NCI-H2029 treated with DMSO at 0.1 percent for 48 hours (cell line): ENCODE data around the gene BPGM.
"Not testable (repeated sequence)": the region's sequence is repeated elsewhere in the genome, so short reads cannot be mapped to it uniquely, and the experiment has no call there.

Experiments
- DNase-seq: peaks from one replicate; lab custom pipeline; 2025; lab: John Stamatoyannopoulos, UW

The BPGM gene

GRCh38 chr7:134665045-134665444, 18.4 kb downstream of the BPGM start:
- not testable (repeated sequence) for DNase-seq

- DNase-seq: no peak
These were observed 21.2 kb downstream of the BPGM start for GRCh38 chr7:134667899-134668298.

- no peak for DNase-seq
These were observed 22.7 kb downstream of the BPGM start for GRCh38 chr7:134669388-134669787.

- peak; percentile 54 for DNase-seq
These were observed 23.3 kb downstream of the BPGM start for GRCh38 chr7:134669845-134670373.

- DNase-seq: no peak
These were observed 25.0 kb downstream of the BPGM start for GRCh38 chr7:134671609-134672008.

- DNase-seq: no peak
These were observed 27.8 kb downstream of the BPGM start for GRCh38 chr7:134674424-134674823.

- DNase-seq: no peak
These were observed 30.1 kb downstream of the BPGM start for GRCh38 chr7:134676743-134677142.

- DNase-seq: no peak
These were observed 31.5 kb downstream of the BPGM start for GRCh38 chr7:134678115-134678514.

GRCh38 chr7:134679006-134679405, 32.4 kb downstream of the BPGM start:
- no peak for DNase-seq

GRCh38 chr7:134684165-134684564, 37.5 kb downstream of the BPGM start:
- no peak for DNase-seq

GRCh38 chr7:134685250-134685649, 38.6 kb downstream of the BPGM start:
- DNase-seq: no peak

GRCh38 chr7:134686786-134687185, 40.1 kb downstream of the BPGM start:
- no peak for DNase-seq

- not testable (repeated sequence) for DNase-seq
These were observed 42.9 kb downstream of the BPGM start for GRCh38 chr7:134689550-134689949.

- no peak for DNase-seq
These were observed 43.4 kb downstream of the BPGM start for GRCh38 chr7:134690016-134690415.

GRCh38 chr7:134690614-134691504, 44.2 kb downstream of the BPGM start:
- DNase-seq: no peak

GRCh38 chr7:134691546-134692343, 45.1 kb downstream of the BPGM start:
- DNase-seq: no peak

- DNase-seq: no peak
These were observed 45.7 kb downstream of the BPGM start for GRCh38 chr7:134692344-134692705.

- no peak for DNase-seq
These were observed 46.6 kb downstream of the BPGM start for GRCh38 chr7:134693256-134693655.

GRCh38 chr7:134694299-134694698, 47.6 kb downstream of the BPGM start:
- DNase-seq: no peak

- DNase-seq: no peak
These were observed 48.1 kb downstream of the BPGM start for GRCh38 chr7:134694767-134695166.

GRCh38 chr7:134695321-134695860, 48.7 kb downstream of the BPGM start:
- no peak for DNase-seq

- no peak for DNase-seq
These were observed 49.6 kb downstream of the BPGM start for GRCh38 chr7:134696261-134696660.
